ENCODE data around the gene KLK8. TPM values are rescaled to one million over a fixed set of nuclear protein-coding genes. Genes with fewer than 3 reads are reported as not detected.

Gene KLK8
- total and polyA plus RNA-seq, 2 donors (not counting 1 experiment from before 2014, with no cell fraction given) = not detected

DNA sequence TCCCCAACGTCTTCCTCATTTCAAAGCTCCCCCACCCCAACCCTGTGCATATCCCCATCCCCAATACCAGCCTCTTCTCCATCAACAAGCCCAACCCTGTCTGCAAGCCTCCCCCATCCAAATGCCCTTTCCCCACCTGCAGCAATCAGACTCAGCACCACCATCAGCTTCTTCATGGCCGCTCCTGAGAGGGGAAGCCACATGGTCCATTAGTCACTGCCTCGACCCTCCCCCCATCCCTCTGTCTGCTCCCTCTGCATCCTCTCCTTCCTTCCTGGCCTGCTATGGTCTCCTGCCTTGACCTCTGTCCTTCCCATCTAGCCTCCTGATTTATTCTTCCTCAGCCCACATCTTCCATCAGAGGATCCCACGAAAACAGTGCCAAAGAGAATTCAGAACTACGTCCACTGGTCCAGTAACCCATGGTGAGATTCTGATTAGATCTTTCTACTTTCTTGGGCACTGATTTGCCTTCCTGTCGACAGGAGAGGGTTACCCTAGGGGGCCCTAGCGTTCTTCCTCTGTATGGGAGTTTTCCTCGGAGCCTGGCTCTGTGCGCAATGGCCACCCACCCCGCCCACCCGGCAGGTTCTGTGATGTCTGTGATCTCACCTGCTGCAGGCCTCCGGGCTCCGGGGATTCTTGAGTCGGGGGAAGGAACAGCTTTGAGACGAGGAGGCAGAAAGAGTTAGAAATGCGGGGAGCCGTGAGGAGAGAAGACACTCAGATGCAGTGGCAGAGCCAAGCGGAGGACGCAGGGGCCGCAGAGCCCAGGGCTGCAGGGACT, 33.3 kb downstream of the KLK8 start:
- WGBS (ENCODE audit: insufficient coverage) = 46% methylated on average over 18 of the region's 20 CpGs
- intact Hi-C loops (cut with micrococcal nuclease) = no loop called here
- H3K27ac Mint-ChIP-seq = no peak overlapping the region
- H3K9me3 ChIP-seq (ENCODE audit: control extremely low read depth in 1 of 3, control insufficient read depth in 2 of 3, insufficient read depth in 1 of 3, low read length in 2 of 3) = peaks cover 0 to 4% (median 0%) of the 10 kb centered on the region in 3 donors
- CTCF ChIA-PET = no interaction called here
- no peaks in the 10 kb centered on the region for H3K79me2 ChIP-seq (ENCODE audit: control insufficient read depth, insufficient read depth, low read length)
- no peaks in the 10 kb centered on the region for H3K4me1 ChIP-seq (ENCODE audit: control insufficient read depth in 2 of 2, insufficient read depth in 2 of 2, low read length in 2 of 2)
- H2AFZ ChIP-seq (ENCODE audit: insufficient read depth, low read depth, low read length, poor library complexity, severe bottlenecking) = no peak overlapping the region
- no peak overlapping the region for H3K4me3 Mint-ChIP-seq
- no peak overlapping the region for H3K4me3 ChIP-seq (ENCODE audit: control extremely low read depth in 1 of 5, extremely low read depth in 1 of 5, insufficient read depth in 1 of 5, low read depth in 2 of 5, low read length in 4 of 5)
- H3K4me1 Mint-ChIP-seq = no peaks in the 10 kb centered on the region
- peaks cover 0 to 12% (median 0%) of the 10 kb centered on the region in 4 experiments for H3K27me3 ChIP-seq (replicated peaks in 1 of 4; ENCODE audit: control extremely low read depth in 1 of 4, control insufficient read depth in 3 of 4, insufficient read depth in 4 of 4, low read length in 3 of 4)
- H3K36me3 ChIP-seq (replicated peaks in 1 of 2; ENCODE audit: control extremely low read depth in 1 of 2, control insufficient read depth in 1 of 2, extremely low read depth in 1 of 2, insufficient read depth in 2 of 2, low read length in 1 of 2) = no peaks in the 10 kb centered on the region
- TF ChIP-seq EZH2 (IDR thresholded peaks at IDR 0.05; ENCODE audit: borderline replicate concordance, insufficient read depth, low read depth, low read length, poor library complexity, severe bottlenecking) = no peak
- TF ChIP-seq, protein P1, sequence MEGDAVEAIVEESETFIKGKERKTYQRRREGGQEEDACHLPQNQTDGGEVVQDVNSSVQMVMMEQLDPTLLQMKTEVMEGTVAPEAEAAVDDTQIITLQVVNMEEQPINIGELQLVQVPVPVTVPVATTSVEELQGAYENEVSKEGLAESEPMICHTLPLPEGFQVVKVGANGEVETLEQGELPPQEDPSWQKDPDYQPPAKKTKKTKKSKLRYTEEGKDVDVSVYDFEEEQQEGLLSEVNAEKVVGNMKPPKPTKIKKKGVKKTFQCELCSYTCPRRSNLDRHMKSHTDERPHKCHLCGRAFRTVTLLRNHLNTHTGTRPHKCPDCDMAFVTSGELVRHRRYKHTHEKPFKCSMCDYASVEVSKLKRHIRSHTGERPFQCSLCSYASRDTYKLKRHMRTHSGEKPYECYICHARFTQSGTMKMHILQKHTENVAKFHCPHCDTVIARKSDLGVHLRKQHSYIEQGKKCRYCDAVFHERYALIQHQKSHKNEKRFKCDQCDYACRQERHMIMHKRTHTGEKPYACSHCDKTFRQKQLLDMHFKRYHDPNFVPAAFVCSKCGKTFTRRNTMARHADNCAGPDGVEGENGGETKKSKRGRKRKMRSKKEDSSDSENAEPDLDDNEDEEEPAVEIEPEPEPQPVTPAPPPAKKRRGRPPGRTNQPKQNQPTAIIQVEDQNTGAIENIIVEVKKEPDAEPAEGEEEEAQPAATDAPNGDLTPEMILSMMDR (IDR thresholded peaks at IDR 0.05) = no peak
- H3K27me3 Mint-ChIP-seq = peaks cover 45% of the 10 kb centered on the region
- no peak overlapping the region for H3K27ac ChIP-seq (ENCODE audit: low read length in 2 of 2)
- no peak for ATAC-seq (ENCODE audit: low read depth)
- H4K20me1 ChIP-seq (ENCODE audit: control insufficient read depth, insufficient read depth, low read length, poor library complexity, severe bottlenecking) = no peaks in the 10 kb centered on the region
- H3K9ac ChIP-seq (ENCODE audit: low read length) = no peak overlapping the region
- DNase-seq = no peak
- no peak overlapping the region for H3K4me2 ChIP-seq (replicated peaks; ENCODE audit: low read depth, low read length, poor library complexity, severe bottlenecking)
- H3K9me3 Mint-ChIP-seq (ENCODE audit: insufficient read depth) = no peaks in the 10 kb centered on the region
- POLR2A ChIA-PET = no interaction called here

DNA sequence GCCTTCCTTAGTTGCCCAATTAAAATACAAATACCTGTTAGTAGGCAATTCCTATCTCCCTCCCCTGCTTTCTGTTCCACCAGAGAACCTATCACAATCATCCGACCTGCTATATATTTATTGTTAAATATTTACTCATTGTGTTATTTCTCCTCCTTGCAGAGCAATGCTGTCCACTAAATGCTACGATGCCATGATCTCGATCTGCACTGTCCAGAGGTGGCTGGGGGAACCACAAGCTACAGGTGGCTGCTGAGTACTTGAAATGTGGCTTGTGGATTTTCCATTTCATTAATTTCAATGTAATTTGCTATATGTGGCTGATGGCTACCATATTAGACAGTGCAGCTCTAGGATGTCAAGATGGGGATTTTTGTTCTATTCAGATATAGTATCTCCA, 37.1 kb downstream of the KLK8 start:
- intact Hi-C loops (cut with micrococcal nuclease) = no loop called here
- no peak overlapping the region for H3K4me2 ChIP-seq (replicated peaks; ENCODE audit: low read depth, low read length, poor library complexity, severe bottlenecking)
- Mint-ChIP-seq H3K27ac (no peak overlapping the region), H3K9me3 (ENCODE audit: insufficient read depth) (peaks cover 3% of the 10 kb centered on the region), H3K4me1 (no peaks in the 10 kb centered on the region), H3K4me3 (no peak overlapping the region), H3K27me3 (peaks cover 24% of the 10 kb centered on the region)
- CTCF ChIA-PET = no interaction called here
- no peak overlapping the region for H3K9ac ChIP-seq (ENCODE audit: low read length)
- no peaks in the 10 kb centered on the region for H3K4me1 ChIP-seq (ENCODE audit: control insufficient read depth in 2 of 2, insufficient read depth in 2 of 2, low read length in 2 of 2)
- H3K27ac ChIP-seq (ENCODE audit: low read length in 2 of 2) = no peak overlapping the region
- no peak for TF ChIP-seq EZH2 (IDR thresholded peaks at IDR 0.05; ENCODE audit: borderline replicate concordance, insufficient read depth, low read depth, low read length, poor library complexity, severe bottlenecking)
- TF ChIP-seq, protein P1 (IDR thresholded peaks at IDR 0.05) = no peak
- H3K36me3 ChIP-seq (replicated peaks in 1 of 2; ENCODE audit: control extremely low read depth in 1 of 2, control insufficient read depth in 1 of 2, extremely low read depth in 1 of 2, insufficient read depth in 2 of 2, low read length in 1 of 2) = no peaks in the 10 kb centered on the region
- H3K4me3 ChIP-seq (ENCODE audit: control extremely low read depth in 1 of 5, extremely low read depth in 1 of 5, insufficient read depth in 1 of 5, low read depth in 2 of 5, low read length in 4 of 5) = no peak overlapping the region
- POLR2A ChIA-PET = no interaction called here
- no peaks in the 10 kb centered on the region for H3K79me2 ChIP-seq (ENCODE audit: control insufficient read depth, insufficient read depth, low read length)
- peaks cover 0 to 9% (median 0%) of the 10 kb centered on the region in 4 experiments for H3K27me3 ChIP-seq (replicated peaks in 1 of 4; ENCODE audit: control extremely low read depth in 1 of 4, control insufficient read depth in 3 of 4, insufficient read depth in 4 of 4, low read length in 3 of 4)
- DNase-seq = no peak
- H4K20me1 ChIP-seq (ENCODE audit: control insufficient read depth, insufficient read depth, low read length, poor library complexity, severe bottlenecking) = no peaks in the 10 kb centered on the region
- H3K9me3 ChIP-seq (ENCODE audit: control extremely low read depth in 1 of 3, control insufficient read depth in 2 of 3, insufficient read depth in 1 of 3, low read length in 2 of 3) = peaks cover 0 to 10% (median 0%) of the 10 kb centered on the region in 3 donors
- no CpG with 5 or more reads among the region's 3 CpGs for WGBS (ENCODE audit: insufficient coverage)
- no peak for ATAC-seq (ENCODE audit: low read depth)
- no peak overlapping the region for H2AFZ ChIP-seq (ENCODE audit: insufficient read depth, low read depth, low read length, poor library complexity, severe bottlenecking)
